ENCODE results near the gene ZNF616.

Gene ZNF616

GRCh38 chr19:52070496-52070895 lies 69.2 kb downstream of the ZNF616 start:
- peaks cover 56% of the 10 kb centered on the region for H3K9me3 ChIP-seq (ENCODE audit: insufficient read depth, low read length, severe bottlenecking)
- TF ChIP-seq CTCF (IDR thresholded peaks at IDR 0.05; ENCODE audit: borderline replicate concordance, extremely low read depth, low read length, poor library complexity, severe bottlenecking) (no peak), EZH2 (IDR thresholded peaks at IDR 0.05; ENCODE audit: borderline replicate concordance, low read depth, low read length, severe bottlenecking) (no peak)
- H3K79me2 ChIP-seq (ENCODE audit: insufficient read depth, low read length), result no peaks in the 10 kb centered on the region

GRCh38 chr19:52069653-52070052 lies 70.1 kb downstream of the ZNF616 start:
- Histone ChIP-seq H3K9ac (ENCODE audit: low read depth, low read length) (no peak overlapping the region), H3K4me2 (ENCODE audit: insufficient read depth, low read length) (no peak overlapping the region), H3K27ac (ENCODE audit: low read length) (no peak overlapping the region), H3K36me3 (ENCODE audit: insufficient read depth, low read length) (peaks cover 87% of the 10 kb centered on the region), H3K27me3 (ENCODE audit: insufficient read depth, low read length, poor library complexity) (no peaks in the 10 kb centered on the region), H3K4me1 (ENCODE audit: insufficient read depth, low read length) (0 out of 2 replicates have a peak, but pooled peaks cover 4% of the 10 kb centered on the region), H2AFZ (ENCODE audit: low read depth, low read length) (no peak overlapping the region), H3K4me3 (ENCODE audit: low read depth in 1 of 2, low read length in 2 of 2) (no peak overlapping the region), H4K20me1 (ENCODE audit: insufficient read depth, low read length) (no peaks in the 10 kb centered on the region), H3K79me2 (ENCODE audit: insufficient read depth, low read length) (no peaks in the 10 kb centered on the region), H3K9me3 (ENCODE audit: insufficient read depth, low read length, severe bottlenecking) (peaks cover 63% of the 10 kb centered on the region)
- ATAC-seq (ENCODE audit: insufficient read depth, low read depth), result no peak
- TF ChIP-seq EZH2 (IDR thresholded peaks at IDR 0.05; ENCODE audit: borderline replicate concordance, low read depth, low read length, severe bottlenecking), result no peak
- no peak for TF ChIP-seq CTCF (IDR thresholded peaks at IDR 0.05; ENCODE audit: borderline replicate concordance, extremely low read depth, low read length, poor library complexity, severe bottlenecking)
- no peak for DNase-seq

More at GRCh38 chr19:52070496-52070895, 69.2 kb downstream of the ZNF616 start:
- Histone ChIP-seq H3K27ac (ENCODE audit: low read length) (no peak overlapping the region), H2AFZ (ENCODE audit: low read depth, low read length) (no peak overlapping the region), H3K36me3 (ENCODE audit: insufficient read depth, low read length) (peaks cover 88% of the 10 kb centered on the region), H3K9ac (ENCODE audit: low read depth, low read length) (no peak overlapping the region), H4K20me1 (ENCODE audit: insufficient read depth, low read length) (no peaks in the 10 kb centered on the region), H3K4me1 (ENCODE audit: insufficient read depth, low read length) (0 out of 2 replicates have a peak, but pooled peaks cover 4% of the 10 kb centered on the region), H3K27me3 (ENCODE audit: insufficient read depth, low read length, poor library complexity) (no peaks in the 10 kb centered on the region), H3K4me3 (ENCODE audit: low read depth in 1 of 2, low read length in 2 of 2) (no peak overlapping the region), H3K4me2 (ENCODE audit: insufficient read depth, low read length) (no peak overlapping the region)
- no peak for ATAC-seq (ENCODE audit: insufficient read depth, low read depth)
- DNase-seq, result peak; percentile 16

GRCh38 chr19:52066258-52066863 lies 73.4 kb downstream of the ZNF616 start:
- H3K36me3 ChIP-seq (ENCODE audit: insufficient read depth, low read length), result peaks cover 80% of the 10 kb centered on the region
- H4K20me1 ChIP-seq (ENCODE audit: insufficient read depth, low read length), result no peaks in the 10 kb centered on the region
- H3K79me2 ChIP-seq (ENCODE audit: insufficient read depth, low read length), result no peaks in the 10 kb centered on the region
- no peak overlapping the region for H2AFZ ChIP-seq (ENCODE audit: low read depth, low read length)
- TF ChIP-seq CTCF (IDR thresholded peaks at IDR 0.05; ENCODE audit: borderline replicate concordance, extremely low read depth, low read length, poor library complexity, severe bottlenecking) (no peak), EZH2 (IDR thresholded peaks at IDR 0.05; ENCODE audit: borderline replicate concordance, low read depth, low read length, severe bottlenecking) (no peak)
- no peak overlapping the region for H3K4me3 ChIP-seq (ENCODE audit: low read depth in 1 of 2, low read length in 2 of 2)
- H3K27ac ChIP-seq (ENCODE audit: low read length), result no peak overlapping the region
- 0 out of 2 replicates have a peak, but pooled peaks cover 4% of the 10 kb centered on the region for H3K4me1 ChIP-seq (ENCODE audit: insufficient read depth, low read length)
- no peak overlapping the region for H3K4me2 ChIP-seq (ENCODE audit: insufficient read depth, low read length)
- peaks cover 77% of the 10 kb centered on the region for H3K9me3 ChIP-seq (ENCODE audit: insufficient read depth, low read length, severe bottlenecking)
- no peak for ATAC-seq (ENCODE audit: insufficient read depth, low read depth)
- H3K27me3 ChIP-seq (ENCODE audit: insufficient read depth, low read length, poor library complexity), result no peaks in the 10 kb centered on the region
- H3K9ac ChIP-seq (ENCODE audit: low read depth, low read length), result no peak overlapping the region
- no peak for DNase-seq
